A673 (cell line): ENCODE measurements around the gene SLC39A8. TPM values are rescaled to one million over a fixed set of nuclear protein-coding genes. Genes with fewer than 3 reads are reported as not detected.

ENCODE experiments used
- BruUV-seq: library from RNA; stranded (reverse); fragments of 400-500 nt; replicated peaks from 2 replicates; lab custom pipeline; 2021; lab: Mats Ljungman, UMichigan
- CTCF ChIA-PET: fragments of 300-600 bp; sonication (Branson Sonifier 250); formaldehyde crosslinking; loops from one replicate; lab custom pipeline; 2022; ENCODE audit warnings: antibody characterized with exemption; lab: Charles Lee
- POLR2A ChIA-PET: fragments of 300-600 bp; sonication (Branson Sonifier 250); formaldehyde crosslinking; loops from one replicate; lab custom pipeline; 2022; ENCODE audit warnings: antibody characterized with exemption; ENCODE audit not compliant: low non-redundant PET; lab: Charles Lee
- DNase-seq: peaks from one replicate; pipeline ENCODE4 v3.0.0-alpha.2; 2015; ENCODE audit warnings: low spot score
- H3K27ac ChIP-seq: fragments of 200-600 bp; sonication (generic); 2 replicates; pipeline ENCODE4 v1.5.1; 2016; ENCODE audit warnings: mixed run types, low read depth, mild to moderate bottlenecking, mixed read lengths, antibody characterized with exemption, low read length; ENCODE audit not compliant: poor library complexity, severe bottlenecking
- H3K27me3 ChIP-seq: fragments of 200-600 bp; sonication (generic); replicated peaks from 2 replicates; pipeline ENCODE4 v1.6.1; 2017; ENCODE audit warnings: mixed run types, low read depth, mild to moderate bottlenecking, mixed read lengths, antibody characterized with exemption, low read length; ENCODE audit not compliant: insufficient read depth, poor library complexity
- H3K36me3 ChIP-seq: fragments of 200-600 bp; sonication (generic); 2 replicates; pipeline ENCODE4 v1.6.1; 2016; ENCODE audit warnings: mixed run types, mild to moderate bottlenecking, mixed read lengths, antibody characterized with exemption, low read length; ENCODE audit not compliant: insufficient read depth, poor library complexity, severe bottlenecking
- H3K4me1 ChIP-seq: fragments of 200-600 bp; sonication (generic); 2 replicates; pipeline ENCODE4 v1.6.1; 2017; ENCODE audit warnings: mixed run types, mild to moderate bottlenecking, mixed read lengths, antibody characterized with exemption, low read length; ENCODE audit not compliant: insufficient read depth, poor library complexity, severe bottlenecking
- H3K4me3 ChIP-seq: fragments of 200-600 bp; sonication (generic); 2 replicates; pipeline ENCODE4 v1.5.1; 2016; ENCODE audit warnings: low read depth, mixed run types, mild to moderate bottlenecking, mixed read lengths, low read length; ENCODE audit not compliant: poor library complexity, severe bottlenecking
- H3K9me3 ChIP-seq: fragments of 200-600 bp; sonication (generic); 2 replicates; pipeline ENCODE4 v1.6.1; 2016; ENCODE audit warnings: mixed run types, low read depth, mild to moderate bottlenecking, mixed read lengths, antibody characterized with exemption, low read length; ENCODE audit not compliant: poor library complexity, severe bottlenecking
- EZH2 ChIP-seq: fragments of 200-600 bp; sonication (generic); IDR thresholded peaks from 2 replicates; pipeline ENCODE4 v1.6.1; 2017; ENCODE audit warnings: borderline replicate concordance, low read depth, mild to moderate bottlenecking, mixed read lengths, antibody characterized with exemption, low read length; ENCODE audit not compliant: poor library complexity, severe bottlenecking
- intact Hi-C: fragments of 100-400 bp; cut with micrococcal nuclease; formaldehyde crosslinking; loops from one replicate; pipeline ENCODE4 v1.10.0; 2022; ENCODE audit not compliant: unreplicated experiment
- total RNA-seq: library from RNA; stranded (reverse); gene quantifications from 2 replicates; pipeline ENCODE4 v1.2.3, GENCODE V29; 2021
- TF ChIP-seq, protein P1 (sequence below): fragments of 300-800, 200-600 bp; sonication (generic); conservative IDR thresholded peaks from 2 replicates; pipeline ENCODE4 v1.5.1; 2017; ENCODE audit warnings: low read depth, mild to moderate bottlenecking, antibody characterized with exemption, low read length, moderate library complexity, mixed read lengths

Gene SLC39A8
- total RNA-seq, 1 experiment from 2014 or later: 12.3 TPM

DNA sequence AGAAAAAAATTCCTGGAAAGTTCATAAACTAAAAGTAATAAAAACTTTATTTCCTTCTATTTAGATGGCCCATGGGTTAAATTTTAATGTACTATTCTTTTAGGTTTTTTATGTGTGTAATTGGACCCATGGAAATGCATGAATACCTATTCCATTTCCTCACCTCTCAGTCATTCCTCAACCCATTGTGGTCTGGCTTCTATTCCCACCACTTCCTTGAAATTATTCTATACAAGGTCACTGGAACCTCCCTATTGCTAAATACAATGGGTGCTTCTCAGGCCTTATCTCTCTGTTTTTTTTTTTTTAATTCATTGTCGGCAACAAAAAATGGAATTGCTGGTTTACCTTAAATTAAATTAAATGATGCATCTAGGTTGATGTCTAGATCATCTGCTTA is 17.2 kb downstream of the SLC39A8 start:
- H3K27me3 ChIP-seq: no peaks in the 10 kb centered on the region
- no TSS peak for BruUV-seq
- no peaks in the 10 kb centered on the region for H3K36me3 ChIP-seq
- ChIA-PET POLR2A (no interaction called here), CTCF (no interaction called here)
- peaks cover 11% of the 10 kb centered on the region for H3K4me1 ChIP-seq
- H3K27ac ChIP-seq: no peak overlapping the region
- intact Hi-C loops: no loop called here
- TF ChIP-seq, protein P1, sequence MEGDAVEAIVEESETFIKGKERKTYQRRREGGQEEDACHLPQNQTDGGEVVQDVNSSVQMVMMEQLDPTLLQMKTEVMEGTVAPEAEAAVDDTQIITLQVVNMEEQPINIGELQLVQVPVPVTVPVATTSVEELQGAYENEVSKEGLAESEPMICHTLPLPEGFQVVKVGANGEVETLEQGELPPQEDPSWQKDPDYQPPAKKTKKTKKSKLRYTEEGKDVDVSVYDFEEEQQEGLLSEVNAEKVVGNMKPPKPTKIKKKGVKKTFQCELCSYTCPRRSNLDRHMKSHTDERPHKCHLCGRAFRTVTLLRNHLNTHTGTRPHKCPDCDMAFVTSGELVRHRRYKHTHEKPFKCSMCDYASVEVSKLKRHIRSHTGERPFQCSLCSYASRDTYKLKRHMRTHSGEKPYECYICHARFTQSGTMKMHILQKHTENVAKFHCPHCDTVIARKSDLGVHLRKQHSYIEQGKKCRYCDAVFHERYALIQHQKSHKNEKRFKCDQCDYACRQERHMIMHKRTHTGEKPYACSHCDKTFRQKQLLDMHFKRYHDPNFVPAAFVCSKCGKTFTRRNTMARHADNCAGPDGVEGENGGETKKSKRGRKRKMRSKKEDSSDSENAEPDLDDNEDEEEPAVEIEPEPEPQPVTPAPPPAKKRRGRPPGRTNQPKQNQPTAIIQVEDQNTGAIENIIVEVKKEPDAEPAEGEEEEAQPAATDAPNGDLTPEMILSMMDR: no peak
- no peak for TF ChIP-seq EZH2
- DNase-seq: no peak
- no peak overlapping the region for H3K4me3 ChIP-seq
- no peaks in the 10 kb centered on the region for H3K9me3 ChIP-seq

DNA sequence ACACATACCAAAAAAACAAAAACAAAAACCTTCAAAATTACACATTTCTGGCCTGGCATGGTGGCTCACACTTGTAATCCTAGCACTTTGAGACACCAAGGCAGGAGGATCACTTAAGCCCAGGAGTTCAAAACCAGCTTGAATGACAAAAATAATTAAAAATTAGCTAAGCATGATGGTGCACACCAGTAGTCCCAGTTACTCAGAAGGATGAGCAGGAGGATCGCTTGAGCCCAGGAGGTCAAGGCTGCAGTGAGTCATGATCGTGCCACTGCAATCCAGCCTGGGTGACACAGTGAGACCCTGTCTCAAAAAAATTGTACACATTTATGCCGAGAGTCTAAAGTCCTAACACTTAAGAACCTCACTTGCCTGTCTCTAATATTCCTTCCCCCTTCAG is 18.3 kb downstream of the SLC39A8 start:
- Histone ChIP-seq H3K4me1 (peaks cover 11% of the 10 kb centered on the region), H3K36me3 (no peaks in the 10 kb centered on the region), H3K4me3 (no peak overlapping the region), H3K27ac (no peak overlapping the region), H3K9me3 (no peaks in the 10 kb centered on the region), H3K27me3 (no peaks in the 10 kb centered on the region)
- no peak for TF ChIP-seq EZH2
- TF ChIP-seq, protein P1: no peak
- intact Hi-C loops: no loop called here
- POLR2A ChIA-PET: no interaction called here
- CTCF ChIA-PET: no interaction called here
- BruUV-seq: no TSS peak
- DNase-seq: no peak

DNA sequence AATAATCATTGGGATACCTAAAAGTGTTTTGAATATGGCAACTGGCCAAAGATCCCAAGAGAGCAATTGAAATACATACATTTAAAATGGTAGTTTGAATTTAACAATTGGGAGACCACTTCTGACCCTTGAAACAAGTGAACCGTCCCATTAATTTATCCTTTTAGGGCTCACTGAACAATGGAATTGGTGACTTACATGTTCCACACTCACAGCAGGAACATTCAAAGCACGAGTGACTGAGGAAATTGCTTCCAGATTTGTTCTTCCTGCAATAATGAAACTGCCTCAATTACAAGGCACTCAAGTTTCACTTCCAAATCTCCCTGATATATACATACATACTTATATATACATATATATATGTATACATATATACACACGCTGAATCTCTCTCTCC is 20.6 kb downstream of the SLC39A8 start:
- Histone ChIP-seq H3K36me3 (no peaks in the 10 kb centered on the region), H3K27me3 (no peaks in the 10 kb centered on the region), H3K4me3 (no peak overlapping the region), H3K9me3 (no peaks in the 10 kb centered on the region), H3K4me1 (peaks cover 11% of the 10 kb centered on the region), H3K27ac (no peak overlapping the region)
- POLR2A ChIA-PET: no interaction called here
- BruUV-seq: no TSS peak
- DNase-seq: peak; percentile 74
- TF ChIP-seq, protein P1: no peak
- intact Hi-C loops: no loop called here
- CTCF ChIA-PET: no interaction called here
